Measurements from ENCODE around the gene LARP7.
"Not testable (repeated sequence)": the region's sequence is repeated elsewhere in the genome, so short reads cannot be mapped to it uniquely, and the experiment has no call there.

LARP7 gene

DNA sequence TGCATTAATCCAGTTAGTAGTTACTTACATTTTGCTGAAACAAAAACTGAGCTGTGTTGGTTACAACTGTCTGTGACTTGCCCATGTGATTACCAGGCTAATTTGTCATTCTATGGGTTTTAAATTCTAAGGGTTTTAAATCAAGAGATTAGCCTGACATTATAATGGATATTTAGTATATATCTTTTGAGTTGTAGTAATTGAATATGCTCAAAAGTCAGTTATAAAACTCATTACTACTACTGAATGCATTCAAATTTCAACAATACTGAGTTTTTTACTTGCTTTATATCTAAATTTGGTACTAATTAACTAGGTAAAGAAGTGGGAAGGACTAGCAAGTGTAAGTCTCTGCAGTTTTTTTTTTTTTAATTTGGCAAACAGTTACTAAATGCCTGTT, 14.7 kb downstream of the LARP7 start:
- DNase-seq, result no peak

DNA sequence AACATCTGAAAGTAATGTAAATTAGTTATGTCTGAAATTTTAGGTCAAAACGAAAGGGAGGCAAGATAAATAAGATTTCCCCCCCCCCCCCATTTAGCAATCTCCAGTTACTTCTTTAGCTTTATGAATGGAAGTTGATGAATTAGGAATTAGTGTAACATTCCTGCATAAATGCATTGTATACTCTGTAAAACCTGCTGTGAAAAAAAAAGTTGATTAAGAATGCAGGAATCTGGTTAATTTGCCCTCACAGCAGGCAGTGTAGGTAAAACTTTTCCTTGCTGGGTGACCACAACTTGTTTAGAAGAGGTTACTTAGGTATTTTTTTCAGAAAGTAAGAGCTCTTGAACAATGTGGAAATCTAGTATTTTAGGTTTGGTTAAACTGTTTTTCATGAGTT, 15.3 kb downstream of the LARP7 start:
- DNase-seq, result no peak

DNA sequence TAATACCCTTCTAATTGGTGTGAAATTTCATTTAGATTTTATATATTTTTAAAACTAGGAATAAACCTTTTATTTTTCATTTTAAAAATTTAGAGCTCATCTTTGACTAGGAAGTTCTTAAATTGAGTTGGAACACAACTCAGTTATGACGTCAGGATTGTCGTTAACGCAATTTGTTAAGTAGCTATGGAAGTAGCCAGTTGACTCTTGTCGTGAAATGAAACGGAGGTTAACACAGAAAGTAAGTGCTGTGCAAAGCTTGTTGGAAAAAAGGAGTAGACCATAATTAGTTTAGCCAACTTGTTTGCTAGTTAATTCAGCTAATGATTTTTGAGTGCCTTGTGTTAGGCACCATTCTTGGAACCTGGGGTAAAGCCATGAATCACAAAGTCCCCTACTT, 18.3 kb downstream of the LARP7 start:
- DNase-seq, result no peak

DNA sequence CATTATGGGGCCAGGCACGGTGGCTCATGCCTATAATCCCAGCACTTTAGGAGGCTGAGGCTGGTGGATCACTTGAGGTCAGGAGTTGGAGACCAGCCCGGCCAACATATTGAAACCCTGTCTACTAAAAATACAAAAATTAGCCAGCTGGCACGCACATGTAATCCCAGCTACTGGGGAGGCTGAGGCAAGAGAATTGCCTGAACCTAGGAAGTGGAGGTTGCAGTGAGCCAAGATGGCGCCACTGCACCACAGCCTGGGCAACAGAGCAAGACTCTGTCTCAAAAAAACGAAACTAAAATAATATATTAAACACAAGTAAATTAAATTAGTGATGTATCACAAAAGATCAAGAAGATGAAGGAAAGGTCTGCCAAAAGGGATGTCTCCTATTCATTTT, 19.2 kb downstream of the LARP7 start:
- not testable (repeated sequence) for DNase-seq

DNA sequence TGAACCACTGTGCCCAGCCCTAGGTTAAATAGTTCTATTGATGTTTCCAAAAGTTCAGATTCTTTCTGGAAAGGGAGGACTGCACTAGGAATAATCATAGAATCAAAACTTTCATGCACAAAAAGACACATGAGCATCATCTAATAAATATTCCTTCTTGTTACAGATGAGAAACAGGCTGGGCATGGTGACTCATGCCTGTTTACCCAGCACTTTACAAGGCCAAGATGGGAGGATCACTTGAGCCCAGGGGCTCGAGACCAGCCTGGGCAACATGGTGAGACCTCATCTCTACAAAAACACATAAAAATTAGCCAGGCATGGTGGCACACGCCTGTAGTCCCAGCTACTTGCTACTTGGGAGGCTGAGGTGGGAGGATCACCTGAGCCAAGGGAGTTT, 27.7 kb downstream of the LARP7 start:
- no peak for DNase-seq

DNA sequence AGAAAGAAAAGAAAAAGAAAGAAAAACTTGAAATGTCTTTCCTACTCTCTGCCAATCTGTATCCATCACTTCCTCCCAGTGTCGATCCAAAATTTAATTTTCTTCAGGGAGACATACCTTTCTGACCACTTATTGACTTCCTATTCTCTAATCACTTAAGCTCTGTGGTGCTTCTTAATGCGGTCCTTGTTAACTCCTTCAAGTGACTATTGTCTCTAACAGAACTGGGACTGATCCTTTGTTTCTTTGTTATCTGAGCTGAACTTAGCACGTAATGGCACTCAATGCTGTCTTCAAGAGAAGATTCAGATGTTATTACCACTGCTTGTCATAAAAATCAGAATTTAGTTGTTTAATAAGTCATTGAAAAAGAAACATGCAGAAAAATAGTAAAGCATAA, 31.2 kb downstream of the LARP7 start:
- no peak for DNase-seq

DNA sequence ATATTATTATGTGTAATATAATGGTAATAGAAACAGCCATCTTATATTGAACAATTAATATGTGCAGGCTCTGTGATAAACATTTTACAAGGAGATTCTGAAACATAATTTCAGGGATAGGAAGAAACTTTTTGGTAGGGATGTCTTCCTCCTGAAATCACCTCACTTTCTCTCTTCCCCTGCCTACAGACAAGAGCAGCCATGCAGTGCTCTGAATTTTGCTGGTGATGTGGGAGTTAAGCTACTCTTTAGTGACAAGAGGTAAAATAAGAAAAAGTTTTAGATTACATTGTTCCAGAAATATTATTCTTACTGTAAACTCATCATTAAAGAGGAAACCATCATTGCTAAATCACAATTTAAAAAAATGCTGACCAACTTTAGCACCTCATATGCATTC, 36.1 kb downstream of the LARP7 start:
- no peak for DNase-seq

DNA sequence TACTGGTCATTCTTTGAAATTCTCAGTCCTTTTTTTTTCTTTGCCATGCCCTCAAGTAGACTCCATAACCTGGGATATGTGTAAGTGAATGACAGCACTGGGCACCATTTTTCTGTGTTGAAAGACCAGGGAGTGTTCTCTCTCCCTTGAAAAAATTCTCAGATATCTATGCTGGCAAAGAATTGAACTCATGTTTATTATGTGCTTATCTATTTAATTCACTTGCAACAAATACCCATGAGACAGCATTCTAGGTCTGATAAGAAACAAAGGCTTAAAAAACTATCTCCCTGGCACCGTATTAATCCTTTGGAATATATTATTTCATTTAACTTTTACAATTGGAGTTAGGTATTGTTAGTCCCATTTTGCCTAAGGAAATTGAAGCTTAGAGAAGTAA, 36.7 kb downstream of the LARP7 start:
- DNase-seq, result no peak

DNA sequence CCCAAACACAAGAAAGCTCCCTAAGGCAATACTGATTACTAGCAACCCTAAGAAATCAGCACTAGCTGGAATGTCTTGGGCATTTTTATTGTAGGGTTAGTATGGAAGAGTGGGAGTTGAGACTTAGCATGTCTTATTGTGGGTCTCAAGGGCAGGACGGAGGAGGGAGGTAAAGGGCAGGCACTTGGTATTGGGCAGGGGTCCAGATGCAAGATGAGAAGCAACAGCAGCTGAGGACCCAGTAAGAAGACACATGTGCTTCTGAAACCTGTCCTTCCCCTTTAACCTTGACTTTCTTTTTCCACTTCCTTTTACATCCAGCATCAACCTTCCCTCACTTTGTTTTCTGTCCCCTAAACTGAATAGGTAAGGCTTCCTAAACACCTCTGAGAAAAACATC, 37.4 kb downstream of the LARP7 start:
- DNase-seq, result no peak

DNA sequence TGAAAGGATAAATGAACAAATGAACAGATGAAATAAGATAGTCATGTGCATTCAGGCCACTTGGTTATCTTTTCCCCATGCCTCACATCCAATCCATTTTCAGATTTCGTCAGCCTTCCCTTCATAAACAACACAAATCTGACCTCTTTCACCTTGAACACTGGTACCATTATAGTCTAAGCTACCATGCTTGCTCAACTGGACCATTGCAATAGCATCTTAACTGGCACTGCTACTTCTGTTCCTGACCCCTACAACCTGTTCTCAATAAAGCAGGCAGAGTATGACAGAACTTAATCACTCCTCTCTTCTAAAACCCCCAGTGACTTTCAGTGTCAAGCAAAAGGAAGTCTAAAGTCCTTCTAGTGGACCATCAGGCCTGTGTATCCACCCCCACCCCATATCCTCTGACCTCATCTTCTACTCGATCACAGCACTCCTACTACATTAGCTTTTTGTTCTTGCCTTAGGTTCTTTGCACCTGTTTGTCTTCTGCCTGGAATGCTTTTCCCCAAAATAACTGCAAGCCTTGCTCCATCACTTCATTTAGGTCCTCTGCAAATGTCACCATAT, 40.7 kb downstream of the LARP7 start:
- DNase-seq, result no peak

DNA sequence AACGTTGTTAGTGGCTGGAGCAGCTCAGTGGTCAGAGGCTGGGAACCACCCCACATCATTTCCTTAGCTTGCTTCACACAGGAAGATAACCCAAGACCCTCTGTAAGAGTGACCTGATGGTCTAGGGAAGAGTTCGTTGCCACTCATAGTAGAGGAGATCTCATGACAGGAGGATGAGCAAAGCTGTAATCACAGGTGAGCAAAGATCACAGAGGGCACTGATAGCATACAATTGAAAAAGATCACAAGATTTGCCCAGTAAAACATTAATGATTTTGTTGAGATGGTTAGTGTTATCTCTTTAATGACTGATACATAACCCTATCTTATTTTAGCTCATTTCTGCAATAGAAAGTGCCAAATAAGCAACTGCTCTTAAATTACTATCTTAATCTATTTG, 44.1 kb downstream of the LARP7 start:
- DNase-seq, result no peak

DNA sequence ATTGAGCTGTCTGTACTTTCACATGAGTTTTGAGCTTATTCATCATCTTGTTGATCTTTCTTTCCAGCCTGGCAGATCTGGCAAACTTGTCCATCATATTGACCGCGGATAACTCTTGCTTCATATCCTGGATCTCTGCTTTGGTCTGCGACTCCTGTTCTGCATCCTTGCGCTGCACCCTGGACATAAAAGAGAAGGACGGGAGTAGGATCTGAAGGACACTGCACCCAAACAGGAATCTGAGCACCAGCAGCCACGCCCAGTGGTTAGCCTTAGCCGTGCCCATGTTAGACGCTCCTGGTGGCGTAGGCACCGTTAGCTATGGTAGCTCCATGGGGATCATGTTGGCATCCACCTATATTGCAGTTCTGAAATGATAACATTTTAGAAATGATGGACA, 56.6 kb downstream of the LARP7 start:
- DNase-seq, result no peak

DNA sequence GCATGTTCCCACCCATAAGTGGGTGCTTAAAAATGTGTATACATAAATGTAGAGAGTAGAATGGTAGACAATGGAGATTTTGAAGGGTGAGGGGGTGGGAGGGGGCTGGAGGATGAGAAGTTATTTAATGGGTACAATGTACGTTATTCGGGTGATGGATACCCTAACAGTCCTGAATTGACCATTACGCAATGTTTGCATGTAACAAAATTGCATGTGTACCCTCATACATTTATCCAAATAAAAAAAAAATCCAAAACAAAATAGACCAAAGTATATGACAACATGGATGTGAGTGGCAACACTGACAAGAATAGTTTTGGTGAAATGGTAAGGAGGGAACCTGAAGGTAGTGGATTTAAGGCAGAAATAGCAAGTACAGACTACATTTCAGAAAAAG, 63.7 kb downstream of the LARP7 start:
- no peak for DNase-seq

DNA sequence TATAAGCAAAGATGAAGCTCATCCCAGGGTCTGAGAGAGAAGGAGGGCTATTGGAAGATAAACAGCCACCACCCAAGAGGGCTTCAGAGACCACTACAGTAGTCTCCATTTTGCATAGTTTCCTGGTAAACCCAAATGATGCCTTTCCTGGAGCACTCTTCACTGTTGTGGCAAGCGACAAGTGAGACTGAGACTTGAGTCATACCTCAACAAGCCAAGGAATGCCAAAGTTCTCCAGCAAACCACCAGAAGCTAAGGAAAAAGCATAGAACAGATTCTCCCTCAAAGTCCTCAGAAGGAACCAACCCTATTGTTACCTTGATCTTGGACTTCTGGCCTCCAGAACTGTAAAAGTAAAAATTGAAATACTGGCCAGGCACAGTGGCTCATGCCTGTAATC, 65.9 kb downstream of the LARP7 start:
- DNase-seq, result no peak

DNA sequence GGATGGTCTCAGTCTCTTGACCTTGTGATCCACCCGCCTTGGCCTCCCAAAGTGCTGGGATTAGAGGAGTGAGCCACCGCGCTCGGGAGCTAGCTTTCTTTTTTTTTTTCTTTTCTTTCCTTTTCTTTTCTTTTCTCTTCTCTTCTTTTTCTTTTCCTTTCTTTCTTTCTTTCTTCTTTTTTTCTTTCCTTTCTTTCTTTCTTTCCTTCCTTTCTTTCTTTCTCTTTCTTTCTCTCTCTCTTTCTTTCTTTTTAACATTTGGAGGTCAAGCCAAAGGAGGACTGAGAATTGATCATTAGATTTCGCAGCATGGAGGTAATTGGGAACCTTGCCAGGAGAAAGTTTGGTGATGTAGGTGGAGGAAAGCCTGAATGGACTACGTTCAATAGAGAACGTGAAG, 67.4 kb downstream of the LARP7 start:
- DNase-seq, result no peak

DNA sequence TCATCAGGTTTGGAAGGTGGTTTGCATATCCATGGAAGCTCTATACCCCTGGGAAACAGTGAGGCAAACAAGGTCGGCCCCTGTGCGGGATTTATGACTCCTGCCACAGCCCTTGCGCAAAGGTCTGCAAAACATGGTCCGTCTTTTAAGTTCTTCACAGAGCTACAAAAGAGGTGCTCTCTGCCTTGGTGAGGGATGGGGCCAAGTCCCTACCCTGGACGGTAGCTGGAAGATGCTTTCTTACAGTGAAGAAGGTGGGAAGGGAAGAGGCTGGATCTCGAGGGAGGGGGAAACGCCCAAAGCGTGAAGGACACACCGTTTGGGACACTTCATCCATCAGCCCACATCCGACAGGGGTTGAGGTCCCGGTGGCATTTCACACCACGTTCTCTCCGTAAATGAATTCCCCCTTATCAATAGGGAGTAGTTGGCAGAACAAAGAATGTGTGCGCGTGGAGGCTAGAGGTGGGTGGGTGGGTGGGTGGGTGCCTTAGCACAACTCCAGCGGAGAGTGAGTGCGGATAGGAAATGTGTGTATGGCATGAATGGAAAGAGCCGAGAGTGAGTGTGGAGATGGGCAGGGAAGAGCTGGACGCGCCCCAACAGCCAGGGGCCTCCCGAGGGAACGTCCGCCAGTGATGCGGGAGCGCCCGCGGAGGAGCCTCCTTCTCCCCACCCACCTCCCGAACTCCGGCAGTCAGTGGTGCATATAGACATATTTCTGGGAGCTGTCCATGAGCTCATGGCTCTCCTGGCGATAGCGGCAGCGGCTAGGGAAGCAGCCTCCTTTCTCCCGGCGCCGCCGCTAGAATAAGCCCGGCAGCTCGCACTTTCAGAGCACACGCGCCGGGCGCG, 68.3 kb downstream of the LARP7 start:
- DNase-seq, result no peak

DNA sequence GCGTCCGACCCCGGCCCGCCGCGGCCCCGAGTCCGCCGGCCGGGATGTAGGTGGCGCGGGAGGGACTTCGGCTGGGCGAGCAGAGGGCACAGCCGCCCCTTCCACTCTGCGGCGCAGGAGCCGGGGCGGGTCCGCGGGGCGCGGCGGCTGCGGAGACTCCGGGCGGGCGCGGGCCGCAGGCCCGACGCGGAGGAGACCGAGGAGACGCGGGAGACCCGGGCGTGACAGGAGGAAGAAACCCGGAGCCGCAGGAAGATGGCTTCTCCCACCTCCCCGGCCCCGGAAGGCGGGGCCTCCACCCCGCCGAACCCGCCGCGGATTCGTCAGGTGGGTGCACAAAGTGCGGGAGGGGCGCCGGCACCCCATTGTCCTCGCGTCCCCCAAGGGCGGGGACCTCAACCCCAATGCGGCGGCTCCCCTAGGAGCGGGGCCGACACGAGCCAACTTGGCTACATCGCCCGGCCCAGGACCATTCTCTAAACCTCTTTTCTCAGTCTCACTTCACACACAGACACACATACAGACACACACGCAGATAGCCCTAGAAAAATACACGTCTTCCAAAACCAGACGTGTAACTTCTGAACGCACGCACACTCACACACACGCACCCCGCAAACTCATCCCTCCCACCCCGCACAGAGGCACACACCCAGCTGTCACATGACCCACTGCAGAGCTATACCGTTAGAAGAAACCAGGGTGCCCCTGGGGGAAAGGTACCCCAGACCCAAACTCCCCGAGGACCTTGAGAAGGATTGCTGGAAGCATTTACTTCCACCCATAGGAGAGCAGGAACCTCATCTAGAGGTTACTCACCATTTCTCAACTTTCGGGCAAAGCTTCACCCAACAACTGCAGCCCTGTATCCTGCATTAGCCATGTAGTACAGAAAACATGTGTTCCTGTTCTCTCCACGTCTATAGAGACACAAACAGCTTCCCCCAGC, 69.2 kb downstream of the LARP7 start:
- peak; percentile 71 for DNase-seq

DNA sequence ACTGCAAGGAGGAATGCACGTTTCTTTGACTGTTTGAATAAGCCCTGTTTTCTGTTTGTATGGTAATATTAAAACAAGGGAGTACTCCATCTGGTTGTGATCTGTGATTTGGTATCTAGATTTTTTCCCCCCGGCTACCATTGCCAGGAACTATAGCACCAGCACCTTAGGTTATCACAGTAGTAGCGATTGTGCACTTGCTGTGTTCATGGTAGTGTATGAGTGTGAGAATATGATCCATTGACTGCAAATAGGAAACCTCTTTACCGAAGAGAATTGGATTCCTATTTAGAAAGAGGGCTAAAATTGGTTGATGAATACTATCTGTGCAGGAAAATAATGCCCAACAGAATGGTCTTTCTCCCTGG, 69.9 kb downstream of the LARP7 start:
- DNase-seq, result peak; percentile 60

Measured in NCI-H1694 treated with DMSO at 0.1 percent for 48 hours (cell line).